PC-9 (cell line): ENCODE measurements around the gene PLCD3. TPM values are rescaled to one million over a fixed set of nuclear protein-coding genes. Genes with fewer than 3 reads are reported as not detected.

Source experiments
- BruUV-seq: library from RNA; stranded (reverse); fragments of 400-500 nt; replicated peaks from 2 replicates; lab custom pipeline; 2021; lab: Mats Ljungman, UMichigan
- CTCF ChIA-PET: fragments of 300-600 bp; sonication (Branson Sonifier 250); formaldehyde crosslinking; loops from one replicate; lab custom pipeline; 2022; ENCODE audit warnings: antibody characterized with exemption; lab: Charles Lee
- POLR2A ChIA-PET: fragments of 300-600 bp; sonication (Branson Sonifier 250); formaldehyde crosslinking; loops from one replicate; lab custom pipeline; 2022; ENCODE audit warnings: antibody characterized with exemption; ENCODE audit not compliant: unreplicated experiment; lab: Charles Lee
- DNase-seq, 2 experiments: peaks; one replicate each; pipeline versions ENCODE4 v3.0.0 to v3.0.0-alpha.2; 2015 to 2022; ENCODE audit warnings: mixed read lengths in 1 of 2
- H2AFZ ChIP-seq: fragments of 200-600 bp; sonication (generic); 2 replicates; pipeline ENCODE4 v1.8.1; 2017; ENCODE audit warnings: antibody characterized with exemption
- H3F3A ChIP-seq: fragments of 200-600 bp; sonication (generic); 2 replicates; pipeline ENCODE4 v1.8.1; 2017; ENCODE audit warnings: antibody characterized with exemption, mild to moderate bottlenecking, low read depth; ENCODE audit not compliant: insufficient read depth
- H3K27ac ChIP-seq: fragments of 200-600 bp; sonication (generic); 2 replicates; pipeline ENCODE4 v1.6.1; 2016; ENCODE audit warnings: mixed run types
- H3K27me3 ChIP-seq: fragments of 200-600 bp; sonication (generic); 2 replicates; pipeline ENCODE4 v1.6.1; 2016; ENCODE audit warnings: low read depth, mixed run types; ENCODE audit not compliant: insufficient read depth
- H3K36me3 ChIP-seq: fragments of 200-600 bp; sonication (generic); 2 replicates; pipeline ENCODE4 v1.6.1; 2016; ENCODE audit warnings: low read depth, mixed run types
- H3K4me1 ChIP-seq: fragments of 200-600 bp; sonication (generic); replicated peaks from 2 replicates; pipeline ENCODE4 v1.6.1; 2016; ENCODE audit warnings: mixed run types; ENCODE audit not compliant: insufficient read depth
- H3K4me2 ChIP-seq: fragments of 200-600 bp; sonication (generic); 2 replicates; pipeline ENCODE4 v1.6.1; 2017; ENCODE audit warnings: mixed run types
- H3K4me3 ChIP-seq: fragments of 200-600 bp; sonication (generic); 2 replicates; pipeline ENCODE4 v1.6.1; 2016; ENCODE audit warnings: mixed run types
- H3K79me2 ChIP-seq: fragments of 200-600 bp; sonication (generic); 2 replicates; pipeline ENCODE4 v1.6.1; 2017; ENCODE audit warnings: low read depth, mixed run types
- H3K9me2 ChIP-seq: fragments of 200-600 bp; sonication (generic); 2 replicates; pipeline ENCODE4 v1.8.1; 2017; ENCODE audit warnings: mild to moderate bottlenecking; ENCODE audit not compliant: insufficient read depth
- H3K9me3 ChIP-seq: fragments of 200-600 bp; sonication (generic); 2 replicates; pipeline ENCODE4 v1.8.1; 2016; ENCODE audit warnings: low read depth; ENCODE audit not compliant: insufficient read depth
- H4K20me1 ChIP-seq: fragments of 200-600 bp; sonication (generic); 2 replicates; pipeline ENCODE4 v1.8.1; 2017; ENCODE audit not compliant: insufficient read depth
- CTCF ChIP-seq: fragments of 200-600 bp; sonication (generic); conservative IDR thresholded peaks from 2 replicates; pipeline ENCODE4 v1.6.1; 2017; ENCODE audit warnings: mixed run types, antibody characterized with exemption, mild to moderate bottlenecking, moderate library complexity
- EZH2 ChIP-seq: fragments of 200-600 bp; sonication (generic); IDR thresholded peaks from 2 replicates; pipeline ENCODE4 v1.8.0; 2017; ENCODE audit warnings: antibody characterized with exemption, low read depth
- intact Hi-C: fragments of 100-400 bp; cut with micrococcal nuclease; formaldehyde crosslinking; loops from one replicate; pipeline ENCODE4 v1.10.0; 2022; ENCODE audit not compliant: unreplicated experiment
- total RNA-seq: library from RNA; stranded (reverse); gene quantifications from 2 replicates; pipeline ENCODE4 v1.2.3, GENCODE V29; 2021

The PLCD3 gene
- total RNA-seq, 1 experiment from 2014 or later = 92.4 TPM

DNA sequence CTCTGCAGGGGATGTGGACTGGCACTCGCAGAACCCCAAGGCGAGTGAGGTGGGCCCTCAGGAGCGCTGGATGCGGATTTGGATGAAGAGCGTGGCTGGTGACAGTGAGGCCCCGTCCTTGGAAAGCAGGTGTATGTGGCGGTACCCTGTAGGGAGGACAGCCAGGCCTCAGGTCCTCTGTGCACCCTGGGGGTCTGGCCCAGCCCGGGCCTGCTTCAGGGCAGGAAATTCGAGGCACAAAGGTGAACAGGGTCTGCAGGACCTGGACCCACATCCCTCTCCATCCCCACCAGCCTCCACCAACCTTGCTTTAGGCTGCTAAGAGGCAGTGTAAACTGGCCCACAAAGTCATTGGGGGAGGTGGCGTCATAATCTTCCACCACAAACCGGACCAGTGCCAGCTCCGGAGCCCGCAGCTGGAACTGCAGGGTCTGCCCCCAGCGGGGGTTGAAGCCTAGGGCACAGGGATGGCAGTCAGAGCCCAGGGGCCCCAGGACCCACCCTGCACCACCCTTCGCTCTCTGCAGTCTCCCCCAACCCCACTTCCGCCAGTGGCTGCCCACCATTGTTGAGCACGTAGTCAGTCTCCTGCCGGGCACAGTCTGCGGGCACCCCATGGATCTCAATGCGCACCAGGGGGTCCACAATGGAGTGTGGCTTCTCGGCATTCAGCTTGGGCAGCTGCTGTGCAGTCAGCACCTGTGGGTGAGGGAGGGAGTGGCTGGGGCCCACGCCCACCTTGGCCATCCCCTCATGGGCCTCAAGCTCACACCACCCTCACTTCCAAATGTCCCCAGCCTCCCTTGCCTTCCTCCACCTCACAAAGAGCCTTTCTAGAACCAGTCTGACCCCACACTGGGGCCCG lies 19.5 kb downstream of the PLCD3 start:
- DNase-seq = no peak
- intact Hi-C loops = no loop called here
- Histone ChIP-seq H3K27ac (no peak overlapping the region), H3K4me2 (no peak overlapping the region), H3K27me3 (no peaks in the 10 kb centered on the region), H3K9me2 (no peaks in the 10 kb centered on the region), H3K4me1 (no peaks in the 10 kb centered on the region), H3K79me2 (no peaks in the 10 kb centered on the region), H2AFZ (no peak overlapping the region), H3K9me3 (no peaks in the 10 kb centered on the region), H3F3A (peaks cover 5% of the 10 kb centered on the region), H4K20me1 (no peaks in the 10 kb centered on the region), H3K4me3 (no peak overlapping the region), H3K36me3 (no peaks in the 10 kb centered on the region)
- ChIA-PET CTCF (interaction anchor here (1.2 kb wide), 1 partner anchor 52 kb away, joined by 3 read pairs; no protein-coding TSS in a partner anchor), POLR2A (no interaction called here)
- BruUV-seq = no TSS peak
- TF ChIP-seq CTCF (no peak), EZH2 (no peak)

GRCh38 chr17:45111850-45112249 lies 20.5 kb downstream of the PLCD3 start:
- peaks cover 5% of the 10 kb centered on the region for H3F3A ChIP-seq
- no TSS peak for BruUV-seq
- H3K4me2 ChIP-seq = no peak overlapping the region
- no peaks in the 10 kb centered on the region for H3K4me1 ChIP-seq
- no peaks in the 10 kb centered on the region for H3K27me3 ChIP-seq
- H3K79me2 ChIP-seq = no peaks in the 10 kb centered on the region
- POLR2A ChIA-PET = no interaction called here
- H3K9me2 ChIP-seq = no peaks in the 10 kb centered on the region
- DNase-seq = no peak
- no peak overlapping the region for H3K4me3 ChIP-seq
- no peak for TF ChIP-seq CTCF
- intact Hi-C loops = no loop called here
- H4K20me1 ChIP-seq = no peaks in the 10 kb centered on the region
- H3K27ac ChIP-seq = no peak overlapping the region
- no peaks in the 10 kb centered on the region for H3K9me3 ChIP-seq
- CTCF ChIA-PET = interaction anchor here (0.7 to 1.2 kb wide), 2 partner anchors 23 to 51 kb away, joined by 3 read pairs; partner anchors contain the start of gene ACBD4
- H3K36me3 ChIP-seq = no peaks in the 10 kb centered on the region
- no peak overlapping the region for H2AFZ ChIP-seq

GRCh38 chr17:45110676-45111611 lies 21.4 kb downstream of the PLCD3 start:
- Histone ChIP-seq H3K9me2 (no peaks in the 10 kb centered on the region), H3K79me2 (no peaks in the 10 kb centered on the region), H3K27me3 (no peaks in the 10 kb centered on the region), H3K9me3 (no peaks in the 10 kb centered on the region), H3K4me2 (no peak overlapping the region), H2AFZ (no peak overlapping the region), H3K4me1 (no peaks in the 10 kb centered on the region), H3K27ac (no peak overlapping the region), H3F3A (peaks cover 5% of the 10 kb centered on the region), H3K4me3 (no peak overlapping the region), H4K20me1 (no peaks in the 10 kb centered on the region), H3K36me3 (no peaks in the 10 kb centered on the region)
- ChIA-PET POLR2A (no interaction called here), CTCF (interaction anchor here (1.2 kb wide), 1 partner anchor 50 kb away, joined by 3 read pairs; no protein-coding TSS in a partner anchor)
- intact Hi-C loops = no loop called here
- DNase-seq = no peak
- no TSS peak for BruUV-seq
- TF ChIP-seq EZH2 (no peak), CTCF (no peak)
